OCI-LY1 (cell line): Measurements from ENCODE around the gene RYK.

Experiments used
- H2AFZ ChIP-seq: fragments of 200-600 bp; sonication (generic), shearing (Covaris generic); 2 replicates; pipeline ENCODE4 v1.6.0; 2014; ENCODE audit warnings: antibody characterized with exemption, mild to moderate bottlenecking, low read length
- H3F3A ChIP-seq: fragments of 200-600 bp; sonication (generic), shearing (Covaris generic); 2 replicates; pipeline ENCODE4 v1.6.0; 2014; ENCODE audit warnings: mild to moderate bottlenecking, antibody characterized with exemption, low read length, moderate library complexity; ENCODE audit not compliant: insufficient read depth
- H3K27ac ChIP-seq: fragments of 200-600 bp; sonication (generic); 2 replicates; pipeline ENCODE4 v1.5.1; 2014; ENCODE audit warnings: low read length, mixed run types, mild to moderate bottlenecking, low read depth; ENCODE audit not compliant: poor library complexity, severe bottlenecking
- H3K27me3 ChIP-seq: fragments of 200-600 bp; sonication (generic); 2 replicates; pipeline ENCODE4 v1.6.0; 2014; ENCODE audit warnings: antibody characterized with exemption, mild to moderate bottlenecking, low read length, moderate library complexity; ENCODE audit not compliant: insufficient read depth
- H3K36me3 ChIP-seq: fragments of 200-600 bp; sonication (generic); 2 replicates; pipeline ENCODE4 v1.6.1; 2014; ENCODE audit warnings: mild to moderate bottlenecking, antibody characterized with exemption, low read length, moderate library complexity, mixed read lengths; ENCODE audit not compliant: insufficient read depth
- H3K4me1 ChIP-seq: fragments of 200-600 bp; sonication (generic); 2 replicates; pipeline ENCODE4 v1.5.1; 2014; ENCODE audit warnings: mild to moderate bottlenecking, low read length, moderate library complexity; ENCODE audit not compliant: insufficient read depth, severe bottlenecking
- H3K4me2 ChIP-seq: fragments of 200-600 bp; sonication (generic), shearing (Covaris generic); 2 replicates; pipeline ENCODE4 v1.6.1; 2014; ENCODE audit warnings: low read length
- H3K4me3 ChIP-seq: fragments of 200-600 bp; sonication (generic); 2 replicates; pipeline ENCODE4 v1.5.1; 2014; ENCODE audit warnings: low read length, low read depth, mild to moderate bottlenecking, mixed read lengths; ENCODE audit not compliant: poor library complexity, severe bottlenecking
- H3K79me2 ChIP-seq: fragments of 200-600 bp; shearing (Covaris generic); 2 replicates; pipeline ENCODE4 v1.6.1; 2016; ENCODE audit warnings: mixed run types, low read length, mixed read lengths; ENCODE audit not compliant: insufficient read depth
- H3K9ac ChIP-seq: fragments of 200-600 bp; sonication (generic), shearing (Covaris generic); 2 replicates; pipeline ENCODE4 v1.6.1; 2014; ENCODE audit warnings: mild to moderate bottlenecking, low read length, mixed read lengths
- H3K9me2 ChIP-seq: fragments of 200-600 bp; sonication (generic), shearing (Covaris generic); 2 replicates; pipeline ENCODE4 v1.6.1; 2014; ENCODE audit warnings: low read depth, mild to moderate bottlenecking, low read length, mixed read lengths
- H3K9me3 ChIP-seq: fragments of 200-600 bp; shearing (Covaris generic); 2 replicates; pipeline ENCODE4 v1.6.1; 2014; ENCODE audit warnings: low read length, mixed read lengths
- H4K20me1 ChIP-seq: fragments of 200-600 bp; sonication (generic), shearing (Covaris generic); 2 replicates; pipeline ENCODE4 v1.6.0; 2016; ENCODE audit warnings: mild to moderate bottlenecking, low read length; ENCODE audit not compliant: insufficient read depth
- CTCF ChIP-seq: fragments of 200-600 bp; sonication (generic), shearing (Covaris generic); IDR thresholded peaks from 2 replicates; pipeline ENCODE4 v1.5.1; 2017; ENCODE audit warnings: mild to moderate bottlenecking, antibody characterized with exemption, low read length, moderate library complexity, mixed read lengths
- EZH2 ChIP-seq: fragments of 200-600 bp; sonication (generic), shearing (Covaris generic); IDR thresholded peaks from 2 replicates; pipeline ENCODE4 v1.8.0; 2017; ENCODE audit warnings: borderline replicate concordance, mixed run types, mild to moderate bottlenecking, antibody characterized with exemption, low read length, moderate library complexity, mixed read lengths

Gene RYK

GRCh38 chr3:134194247-134194646, 56.4 kb downstream of the RYK start:
- no peak overlapping the region for H3K4me2 ChIP-seq
- no peaks in the 10 kb centered on the region for H3K36me3 ChIP-seq
- no peak overlapping the region for H3K9ac ChIP-seq
- H3K4me3 ChIP-seq, result no peak overlapping the region
- H3K4me1 ChIP-seq, result no peaks in the 10 kb centered on the region
- no peaks in the 10 kb centered on the region for H3K79me2 ChIP-seq
- no peaks in the 10 kb centered on the region for H3K9me3 ChIP-seq
- no peaks in the 10 kb centered on the region for H3F3A ChIP-seq
- no peaks in the 10 kb centered on the region for H3K9me2 ChIP-seq
- no peaks in the 10 kb centered on the region for H4K20me1 ChIP-seq
- H3K27me3 ChIP-seq, result no peaks in the 10 kb centered on the region
- no peak overlapping the region for H2AFZ ChIP-seq
- no peak overlapping the region for H3K27ac ChIP-seq
- TF ChIP-seq EZH2 (no peak), CTCF (no peak)

- Histone ChIP-seq H3K79me2 (no peaks in the 10 kb centered on the region), H3K36me3 (no peaks in the 10 kb centered on the region), H3K9me2 (no peaks in the 10 kb centered on the region), H3K9me3 (no peaks in the 10 kb centered on the region), H4K20me1 (no peaks in the 10 kb centered on the region), H2AFZ (no peak overlapping the region), H3K9ac (no peak overlapping the region), H3K4me1 (no peaks in the 10 kb centered on the region), H3K4me3 (no peak overlapping the region), H3F3A (no peaks in the 10 kb centered on the region), H3K27me3 (no peaks in the 10 kb centered on the region), H3K4me2 (no peak overlapping the region), H3K27ac (no peak overlapping the region)
- TF ChIP-seq CTCF (no peak), EZH2 (no peak)
These were observed 60.4 kb downstream of the RYK start for GRCh38 chr3:134190250-134190649.

- no peaks in the 10 kb centered on the region for H3K36me3 ChIP-seq
- H4K20me1 ChIP-seq, result no peaks in the 10 kb centered on the region
- H2AFZ ChIP-seq, result no peak overlapping the region
- H3K9ac ChIP-seq, result no peak overlapping the region
- no peaks in the 10 kb centered on the region for H3K27me3 ChIP-seq
- TF ChIP-seq CTCF (no peak), EZH2 (no peak)
- no peak overlapping the region for H3K4me3 ChIP-seq
- H3K9me2 ChIP-seq, result no peaks in the 10 kb centered on the region
- no peaks in the 10 kb centered on the region for H3K79me2 ChIP-seq
- no peaks in the 10 kb centered on the region for H3F3A ChIP-seq
- H3K4me2 ChIP-seq, result no peak overlapping the region
- H3K27ac ChIP-seq, result no peak overlapping the region
- no peaks in the 10 kb centered on the region for H3K4me1 ChIP-seq
- H3K9me3 ChIP-seq, result no peaks in the 10 kb centered on the region
These were observed 60.8 kb downstream of the RYK start for GRCh38 chr3:134189849-134190248.
